ENCODE measurements around the gene INSR. TPM values are rescaled to one million over a fixed set of nuclear protein-coding genes. Genes with fewer than 3 reads are reported as not detected.

INSR gene
- total and polyA plus RNA-seq, 2 of the 8 experiments (the other 6 are each of a cell fraction or from before 2014, with no cell fraction given) = 13.1 to 48.7 TPM

GRCh38 chr19:7229735-7230134, 64.5 kb downstream of the INSR start (continued):
- TF ChIP-seq HDAC2 (IDR thresholded peaks at IDR 0.05; ENCODE audit: borderline replicate concordance in 1 of 2, low read depth in 2 of 2, low read length in 2 of 2) = no peak

Measured in H1 (cell line).